GM18861 (cell line): Measurements from ENCODE around the gene SF3A2.

Source experiments
- ATAC-seq: cut with Tn5 transposase; IDR thresholded peaks from one replicate; pipeline ENCODE4 v1.9.1; 2021; ENCODE audit not compliant: unreplicated experiment

Gene SF3A2

GRCh38 chr19:2207008-2207407 is 29.6 kb upstream of the SF3A2 start:
- ATAC-seq, result no peak

- no peak for ATAC-seq
These were observed 28.4 kb upstream of the SF3A2 start for GRCh38 chr19:2207991-2208860.

- ATAC-seq, result no peak
These were observed 27.6 kb upstream of the SF3A2 start for GRCh38 chr19:2208975-2209374.

GRCh38 chr19:2209408-2209807 is 27.2 kb upstream of the SF3A2 start:
- no peak for ATAC-seq

GRCh38 chr19:2210206-2210605 is 26.4 kb upstream of the SF3A2 start:
- no peak for ATAC-seq

- ATAC-seq, result no peak
These were observed 25.5 kb upstream of the SF3A2 start for GRCh38 chr19:2210987-2211740.

- ATAC-seq, result no peak
These were observed 23.5 kb upstream of the SF3A2 start for GRCh38 chr19:2212861-2213711.

GRCh38 chr19:2213799-2214198 is 22.8 kb upstream of the SF3A2 start:
- ATAC-seq, result no peak

- no peak for ATAC-seq
These were observed 22.4 kb upstream of the SF3A2 start for GRCh38 chr19:2214251-2214650.

- ATAC-seq, result no peak
These were observed 21.3 kb upstream of the SF3A2 start for GRCh38 chr19:2215281-2215751.

- no peak for ATAC-seq
These were observed 20.0 kb upstream of the SF3A2 start for GRCh38 chr19:2216361-2217225.

- ATAC-seq, result no peak
These were observed 19.0 kb upstream of the SF3A2 start for GRCh38 chr19:2217591-2217990.

GRCh38 chr19:2219726-2220125 is 16.9 kb upstream of the SF3A2 start:
- ATAC-seq, result no peak

GRCh38 chr19:2221250-2221831 is 15.3 kb upstream of the SF3A2 start:
- no peak for ATAC-seq

- no peak for ATAC-seq
These were observed 14.7 kb upstream of the SF3A2 start for GRCh38 chr19:2221918-2222317.

GRCh38 chr19:2223391-2223790 is 13.2 kb upstream of the SF3A2 start:
- no peak for ATAC-seq

- ATAC-seq, result peak; percentile 47
These were observed 12.7 kb upstream of the SF3A2 start for GRCh38 chr19:2223959-2224358.

- no peak for ATAC-seq
These were observed 11.8 kb upstream of the SF3A2 start for GRCh38 chr19:2224754-2225349.

GRCh38 chr19:2225415-2226050 is 11.1 kb upstream of the SF3A2 start:
- no peak for ATAC-seq
